HCT116 (cell line): ENCODE measurements around the gene CLRN3. TPM values are rescaled to one million over a fixed set of nuclear protein-coding genes. Genes with fewer than 3 reads are reported as not detected.

ENCODE experiments used
- ATAC-seq: fragments of 200-7000 bp; cut with Tn5 transposase; 2 replicates; pipeline ENCODE4 v1.9.1; 2020; ENCODE audit warnings: mild to moderate bottlenecking, moderate library complexity
- BruUV-seq: library from RNA; stranded (reverse); fragments of 400-500 nt; replicated peaks from 2 replicates; lab custom pipeline; 2021; lab: Mats Ljungman, UMichigan
- CTCF ChIA-PET: fragments of 300-600 bp; sonication (Branson Sonifier 250); formaldehyde crosslinking; loops from one replicate; lab custom pipeline; 2021; ENCODE audit warnings: antibody characterized with exemption; lab: Charles Lee
- POLR2A ChIA-PET: fragments of 300-600, 350-600 bp; sonication (Branson Sonifier 250); formaldehyde crosslinking; loops from one replicate; lab custom pipeline; 2021; ENCODE audit warnings: antibody characterized with exemption; lab: Charles Lee
- RAD21 ChIA-PET, 2 experiments: fragments of 300-600 bp; sonication (Branson Sonifier 250); formaldehyde crosslinking; loops; one replicate each; lab custom pipeline; 2023; ENCODE audit warnings: low total read pairs in 2 of 2; ENCODE audit not compliant: uncharacterized antibody in 2 of 2, unreplicated experiment in 2 of 2, low non-redundant PET in 1 of 2; lab: Charles Lee
- DNase-seq: peaks from one replicate; pipeline ENCODE4 v3.0.0-alpha.2; 2010; ENCODE audit warnings: low read depth, low spot score
- H2AFZ ChIP-seq: fragments of 200-600 bp; shearing (Covaris generic), sonication (generic); 2 replicates; pipeline ENCODE4 v1.6.1; 2017; ENCODE audit warnings: low read depth, mixed run types, mixed read lengths, antibody characterized with exemption, low read length; ENCODE audit not compliant: poor library complexity, severe bottlenecking
- H3K27ac ChIP-seq: 2 replicates; pipeline ENCODE4 v1.5.1; 2012; ENCODE audit warnings: low read depth, low read length
- H3K27me3 ChIP-seq: fragments of 200-600 bp; sonication (generic); 2 replicates; pipeline ENCODE4 v1.6.1; 2016; ENCODE audit warnings: mixed run types, low read length, mixed read lengths; ENCODE audit not compliant: insufficient read depth
- H3K36me3 ChIP-seq, 2 experiments: fragments of 200-500 bp in 1 of 2; fragments of 200-600 bp in 1 of 2; sonication (Bioruptor generic) in 1 of 2; sonication (generic) in 1 of 2; 2 replicates each; pipeline versions ENCODE4 v1.5.1 to v1.6.1; 2014 to 2016; ENCODE audit warnings: low read length in 2 of 2, inconsistent platforms in 1 of 2, mixed read lengths in 1 of 2, mixed run types in 1 of 2; ENCODE audit not compliant: insufficient read depth in 2 of 2, control insufficient read depth in 1 of 2
- H3K4me1 ChIP-seq, 2 experiments: fragments of 200-600 bp in 1 of 2; sonication (generic) in 1 of 2; 2 replicates each; pipeline versions ENCODE4 v1.5.1 to v1.6.1; 2012 to 2017; ENCODE audit warnings: low read length in 2 of 2, inconsistent platforms in 1 of 2, mild to moderate bottlenecking in 1 of 2, mixed read lengths in 1 of 2, mixed run types in 1 of 2, moderate library complexity in 1 of 2; ENCODE audit not compliant: insufficient read depth in 2 of 2, control insufficient read depth in 1 of 2
- H3K4me2 ChIP-seq: fragments of 200-600 bp; sonication (generic); 2 replicates; pipeline ENCODE4 v1.6.1; 2017; ENCODE audit warnings: mixed run types, low read length, mixed read lengths
- H3K4me3 ChIP-seq, 2 experiments: fragments of 200-600 bp in 1 of 2; sonication (generic) in 1 of 2; replicated peaks in 1 of 2; 2 replicates each; pipeline ENCODE4 v1.5.1; 2011 to 2016; ENCODE audit warnings: low read length in 2 of 2, control low read depth in 1 of 2, low read depth in 1 of 2, mild to moderate bottlenecking in 1 of 2, mixed read lengths in 1 of 2, mixed run types in 1 of 2
- H3K79me2 ChIP-seq: fragments of 200-600 bp; sonication (generic); 2 replicates; pipeline ENCODE4 v1.6.1; 2017; ENCODE audit warnings: mild to moderate bottlenecking, mixed run types, low read length, moderate library complexity, mixed read lengths; ENCODE audit not compliant: insufficient read depth
- H3K9ac ChIP-seq: fragments of 200-600 bp; sonication (generic); 2 replicates; pipeline ENCODE4 v1.6.1; 2016; ENCODE audit warnings: low read length, mixed read lengths
- H3K9me2 ChIP-seq: fragments of 200-600 bp; sonication (generic), shearing (Covaris generic); 2 replicates; pipeline ENCODE4 v1.6.1; 2017; ENCODE audit warnings: mixed run types, mild to moderate bottlenecking, moderate library complexity; ENCODE audit not compliant: insufficient read depth
- H3K9me3 ChIP-seq, 2 experiments: fragments of 200-500 bp in 1 of 2; fragments of 200-600 bp in 1 of 2; sonication (Bioruptor generic) in 1 of 2; sonication (generic) in 1 of 2; 2 replicates each; pipeline ENCODE4 v1.6.1; 2014 to 2017; ENCODE audit warnings: low read length in 2 of 2, mixed read lengths in 2 of 2, inconsistent platforms in 1 of 2, low read depth in 1 of 2, mild to moderate bottlenecking in 1 of 2, mixed run types in 1 of 2, moderate library complexity in 1 of 2; ENCODE audit not compliant: control insufficient read depth in 1 of 2, insufficient read depth in 1 of 2
- H4K20me1 ChIP-seq: fragments of 200-600 bp; sonication (generic), shearing (Covaris generic); 2 replicates; pipeline ENCODE4 v1.6.1; 2017; ENCODE audit warnings: mixed run types, mild to moderate bottlenecking, moderate library complexity; ENCODE audit not compliant: insufficient read depth
- CBX3 ChIP-seq: IDR thresholded peaks from 2 replicates; pipeline ENCODE4 v1.6.1; 2012; ENCODE audit warnings: low read depth
- CEBPB ChIP-seq: IDR thresholded peaks from 2 replicates; pipeline ENCODE4 v1.6.1; 2012; ENCODE audit warnings: low read depth
- CTCF ChIP-seq, 3 experiments: fragments of 200-600 bp in 1 of 3; sonication (generic) in 1 of 3; IDR thresholded peaks in 2 of 3; conservative IDR thresholded peaks in 1 of 3; 2 replicates each; pipeline ENCODE4 v1.5.1; 2012 to 2017; ENCODE audit warnings: low read depth in 2 of 3, low read length in 2 of 3, antibody characterized with exemption in 1 of 3, borderline replicate concordance in 1 of 3, control low read depth in 1 of 3, mild to moderate bottlenecking in 1 of 3, mixed read lengths in 1 of 3, mixed run types in 1 of 3, moderate library complexity in 1 of 3; ENCODE audit not compliant: insufficient read depth in 1 of 3
- ELF1 ChIP-seq: IDR thresholded peaks from 2 replicates; pipeline ENCODE4 v1.6.1; 2012; ENCODE audit warnings: low read depth, borderline replicate concordance
- EZH2 ChIP-seq: fragments of 200-600 bp; sonication (generic); IDR thresholded peaks from 2 replicates; pipeline ENCODE4 v1.6.1; 2017; ENCODE audit warnings: antibody characterized with exemption, mixed run types
- EZH2phosphoT487 ChIP-seq: fragments of 200-600 bp; IDR thresholded peaks from 2 replicates; pipeline ENCODE4 v1.6.1; 2018; ENCODE audit warnings: antibody characterized with exemption, borderline replicate concordance
- JUND ChIP-seq: IDR thresholded peaks from 2 replicates; pipeline ENCODE4 v1.6.1; 2012
- POLR2AphosphoS5 ChIP-seq: IDR thresholded peaks from 2 replicates; pipeline ENCODE4 v1.6.1; 2011; ENCODE audit warnings: mild to moderate bottlenecking, low read depth, low read length, moderate library complexity
- RAD21 ChIP-seq: IDR thresholded peaks from 2 replicates; pipeline ENCODE4 v1.6.1; 2012; ENCODE audit warnings: low read depth, mild to moderate bottlenecking
- TCF7L2 ChIP-seq: IDR thresholded peaks from 2 replicates; pipeline ENCODE4 v1.7.0; 2011; ENCODE audit warnings: borderline replicate concordance, inconsistent platforms; ENCODE audit not compliant: insufficient read depth, insufficient read length; ENCODE audit errors: extremely low read depth
- YY1 ChIP-seq: IDR thresholded peaks from 2 replicates; pipeline ENCODE4 v1.6.1; 2011; ENCODE audit warnings: low read length, low read depth, moderate library complexity, mild to moderate bottlenecking; ENCODE audit not compliant: insufficient replicate concordance; ENCODE audit errors: extremely low read depth
- ZBTB33 ChIP-seq: IDR thresholded peaks from 2 replicates; pipeline ENCODE4 v1.6.1; 2011; ENCODE audit warnings: mild to moderate bottlenecking, low read length, moderate library complexity; ENCODE audit not compliant: insufficient replicate concordance; ENCODE audit errors: extremely low read depth
- intact Hi-C: fragments of 100-400 bp; cut with micrococcal nuclease; formaldehyde crosslinking; loops from 2 replicates; pipeline ENCODE4 v1.10.0; 2022
- total RNA-seq: library from RNA; stranded (reverse); gene quantifications from one replicate; pipeline ENCODE4 v1.2.1, GENCODE V29; 2021; ENCODE audit not compliant: unreplicated experiment

CLRN3 gene
- total RNA-seq, 1 experiment from 2014 or later = 0.39 TPM

- H3K27me3 ChIP-seq = peaks cover 14% of the 10 kb centered on the region; the same call in 1 of the 2 replicates
- H3K9ac ChIP-seq = no peak overlapping the region
- RAD21 ChIA-PET = no interaction called here
- peaks cover 6% of the 10 kb centered on the region in 2 experiments; a peak in 2 of 4 replicates for H3K9me3 ChIP-seq
- H4K20me1 ChIP-seq = no peaks in the 10 kb centered on the region
- no peak overlapping the region for H3K4me3 ChIP-seq
- no peaks in the 10 kb centered on the region for H3K4me1 ChIP-seq
- TF ChIP-seq CTCF (IDR thresholded peaks at IDR 0.05 in 2 of 3, conservative IDR thresholded peaks at IDR 0.05 in 1 of 3; ENCODE audit: borderline replicate concordance in 1 of 3, insufficient read depth in 1 of 3, low read depth in 2 of 3, low read length in 2 of 3) = peak in 2 of 3 experiments; percentile 3 to 24; a peak in 2 of 6 replicates
- TF ChIP-seq RAD21 = peak; percentile 51
- no peak for TF ChIP-seq CBX3
- no peak for TF ChIP-seq EZH2
- H3K36me3 ChIP-seq = no peaks in the 10 kb centered on the region
- POLR2A ChIA-PET = no interaction called here
- H3K27ac ChIP-seq = no peak overlapping the region
- no peak overlapping the region for H3K4me2 ChIP-seq
- no TSS peak for BruUV-seq
- CTCF ChIA-PET = no interaction called here
- H2AFZ ChIP-seq = no peak overlapping the region
- intact Hi-C loops = no loop called here
- H3K79me2 ChIP-seq = no peaks in the 10 kb centered on the region
- peak; percentile 39 for ATAC-seq
- no peak for DNase-seq
- H3K9me2 ChIP-seq = no peaks in the 10 kb centered on the region
Observed at GRCh38 chr10:127872871-127873600, 19.7 kb downstream of the CLRN3 start.

GRCh38 chr10:127872011-127872761 is 20.6 kb downstream of the CLRN3 start:
- H3K79me2 ChIP-seq = no peaks in the 10 kb centered on the region
- H3K9ac ChIP-seq = no peak overlapping the region
- H3K9me2 ChIP-seq = no peaks in the 10 kb centered on the region
- ATAC-seq (no peak), DNase-seq (no peak)
- no peak overlapping the region for H3K4me3 ChIP-seq
- H3K27me3 ChIP-seq = peaks cover 15% of the 10 kb centered on the region; the same call in 1 of the 2 replicates
- H3K27ac ChIP-seq = no peak overlapping the region
- POLR2A ChIA-PET = no interaction called here
- intact Hi-C loops = no loop called here
- peaks cover 6% of the 10 kb centered on the region in 2 experiments; a peak in 2 of 4 replicates for H3K9me3 ChIP-seq
- H3K4me2 ChIP-seq = no peak overlapping the region
- CTCF ChIA-PET = no interaction called here
- no TSS peak for BruUV-seq
- no peaks in the 10 kb centered on the region for H4K20me1 ChIP-seq
- no peak for TF ChIP-seq CEBPB
- TF ChIP-seq EZH2phosphoT487 = no peak
- no peak for TF ChIP-seq JUND
- no peak for TF ChIP-seq YY1
- TF ChIP-seq ELF1 = no peak
- TF ChIP-seq POLR2AphosphoS5 = no peak
- no peak for TF ChIP-seq ZBTB33
- TF ChIP-seq TCF7L2 = no peak
- RAD21 ChIA-PET = no interaction called here
- H3K4me1 ChIP-seq = no peaks in the 10 kb centered on the region
- H2AFZ ChIP-seq = no peak overlapping the region
- no peaks in the 10 kb centered on the region for H3K36me3 ChIP-seq
